Neural progenitor cell (in vitro differentiated cells): ENCODE results near the gene BMERB1. TPM values are rescaled to one million over a fixed set of nuclear protein-coding genes. Genes with fewer than 3 reads are reported as not detected.

Experiments
- DNase-seq: peaks from one replicate; pipeline ENCODE4 v3.0.0-alpha.2; 2016; ENCODE audit warnings: low spot score
- H2AFZ ChIP-seq: fragments of 200-600 bp; sonication (generic); replicated peaks from 2 replicates; pipeline ENCODE4 v1.6.1; 2016; ENCODE audit warnings: antibody characterized with exemption
- H3F3A ChIP-seq: fragments of 200-600 bp; sonication (generic); 2 replicates; pipeline ENCODE4 v1.6.1; 2016; ENCODE audit warnings: antibody characterized with exemption, low read depth
- H3K27ac ChIP-seq: fragments of 200-600 bp; sonication (generic); 2 replicates; pipeline ENCODE4 v1.5.1; 2016; ENCODE audit warnings: mild to moderate bottlenecking
- H3K27me3 ChIP-seq: fragments of 200-600 bp; sonication (generic); 2 replicates; pipeline ENCODE4 v1.6.1; 2016; ENCODE audit warnings: mild to moderate bottlenecking, moderate library complexity
- H3K36me3 ChIP-seq: fragments of 200-600 bp; sonication (generic); 2 replicates; pipeline ENCODE4 v1.5.1; 2016
- H3K4me1 ChIP-seq: fragments of 200-600 bp; sonication (generic); 2 replicates; pipeline ENCODE4 v1.6.1; 2016; ENCODE audit warnings: mixed run types
- H3K4me2 ChIP-seq: fragments of 200-600 bp; sonication (generic); 2 replicates; pipeline ENCODE4 v1.6.1; 2016
- H3K4me3 ChIP-seq: fragments of 200-600 bp; sonication (generic); 2 replicates; pipeline ENCODE4 v1.5.1; 2016
- H3K79me2 ChIP-seq: fragments of 200-600 bp; sonication (generic); 2 replicates; pipeline ENCODE4 v1.6.1; 2016; ENCODE audit warnings: low read depth
- H3K9ac ChIP-seq: fragments of 200-600 bp; sonication (generic); 2 replicates; pipeline ENCODE4 v1.6.1; 2016
- H3K9me3 ChIP-seq: fragments of 200-600 bp; sonication (generic); 2 replicates; pipeline ENCODE4 v1.5.1; 2016; ENCODE audit warnings: low read depth
- H4K20me1 ChIP-seq: fragments of 200-600 bp; sonication (generic); 2 replicates; pipeline ENCODE4 v1.6.1; 2016; ENCODE audit warnings: low read depth
- H3K27ac Mint-ChIP-seq: 3 replicates; pipeline ENCODE4 v1.8.0; 2021; ENCODE audit warnings: mixed read lengths
- H3K27me3 Mint-ChIP-seq: 2 replicates; pipeline ENCODE4 v1.8.0; 2022; ENCODE audit warnings: low read depth, mild to moderate bottlenecking, inconsistent platforms, moderate library complexity, mixed read lengths; ENCODE audit not compliant: insufficient read depth
- H3K36me3 Mint-ChIP-seq: 3 replicates; pipeline ENCODE4 v1.8.0; 2021; ENCODE audit warnings: mixed read lengths
- H3K4me1 Mint-ChIP-seq: 3 replicates; pipeline ENCODE4 v1.8.0; 2021; ENCODE audit warnings: mixed read lengths
- H3K4me3 Mint-ChIP-seq: 3 replicates; pipeline ENCODE4 v1.8.0; 2021; ENCODE audit warnings: mild to moderate bottlenecking, moderate library complexity, mixed read lengths
- H3K9me3 Mint-ChIP-seq: 3 replicates; pipeline ENCODE4 v1.8.0; 2020; ENCODE audit warnings: mixed read lengths
- EZH2 ChIP-seq: fragments of 200-600 bp; sonication (generic); IDR thresholded peaks from 2 replicates; pipeline ENCODE4 v1.6.1; 2017; ENCODE audit warnings: antibody characterized with exemption, mild to moderate bottlenecking, moderate library complexity
- EZH2phosphoT487 ChIP-seq: fragments of 200-600 bp; sonication (generic); IDR thresholded peaks from 2 replicates; pipeline ENCODE4 v1.6.1; 2017; ENCODE audit warnings: antibody characterized with exemption
- total RNA-seq: library from RNA; depleted of rRNA; stranded (reverse); fragments of >200 nt; gene quantifications from 2 replicates; pipeline ENCODE4 v1.2.3, GENCODE V29; 2015; ENCODE audit warnings: low replicate concordance
- TF ChIP-seq, protein P1 (sequence below): fragments of 200-600 bp; sonication (generic); IDR thresholded peaks from 2 replicates; pipeline ENCODE4 v1.5.1; 2017; ENCODE audit warnings: antibody characterized with exemption, mild to moderate bottlenecking

The BMERB1 gene
- total RNA-seq, 1 donor from 2014 or later: 39.0 TPM

DNA sequence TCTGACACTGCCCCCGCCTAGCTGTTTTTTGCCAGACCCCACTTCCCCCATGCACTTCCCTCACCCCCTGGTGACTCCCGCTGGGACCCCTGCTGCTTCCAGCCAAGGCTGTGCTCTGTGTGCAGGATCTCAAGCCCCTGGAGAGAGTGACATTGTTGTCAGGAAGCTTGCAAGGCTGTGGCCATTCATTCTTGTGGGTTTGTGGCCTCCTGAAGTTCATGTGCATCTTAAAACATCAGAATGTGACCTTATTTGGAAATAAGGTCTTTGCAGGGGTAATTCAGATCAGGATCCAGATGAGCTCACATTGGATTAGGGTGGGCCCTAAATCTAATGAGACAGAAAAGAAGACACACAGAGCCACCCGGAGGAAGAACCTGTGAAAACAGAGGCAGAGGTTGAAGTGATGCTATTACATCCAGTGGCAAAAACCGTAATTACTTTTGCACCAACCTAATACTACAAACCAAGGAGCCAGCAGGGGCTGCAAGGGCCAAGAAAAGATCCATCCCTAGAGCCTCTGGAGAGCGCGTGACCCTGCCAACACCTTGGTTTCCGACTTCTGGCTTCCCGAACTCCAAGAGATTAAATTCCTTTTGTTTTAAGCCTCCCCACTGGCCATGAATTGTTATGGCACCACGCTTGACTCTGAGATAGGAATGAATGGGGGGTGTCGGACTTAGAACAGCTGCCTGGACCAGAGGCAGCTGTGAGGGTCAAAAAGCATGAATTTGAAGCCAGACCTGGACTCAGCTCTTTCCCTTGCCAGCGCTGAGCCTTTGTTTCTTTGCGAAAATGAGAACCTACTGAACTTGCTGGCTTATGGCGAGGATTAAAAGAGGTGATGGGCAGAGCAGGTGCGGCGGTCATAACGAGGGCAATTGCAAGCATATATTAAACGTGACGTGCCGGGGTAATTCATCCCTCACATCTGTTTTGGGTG, 75.5 kb downstream of the BMERB1 start:
- Histone ChIP-seq H2AFZ (no peak overlapping the region), H3K9ac (no peak overlapping the region), H3K36me3 (no peaks in the 10 kb centered on the region), H3F3A (peaks cover 12% of the 10 kb centered on the region), H3K4me3 (no peak overlapping the region), H3K4me1 (peaks cover 9% of the 10 kb centered on the region), H3K4me2 (peak overlapping the region; percentile 22), H3K79me2 (no peaks in the 10 kb centered on the region), H4K20me1 (peaks cover 20% of the 10 kb centered on the region), H3K9me3 (no peaks in the 10 kb centered on the region), H3K27me3 (no peaks in the 10 kb centered on the region), H3K27ac (no peak overlapping the region)
- peak; percentile 52 for DNase-seq
- Mint-ChIP-seq H3K4me1 (peaks cover 13% of the 10 kb centered on the region), H3K9me3 (no peaks in the 10 kb centered on the region), H3K27ac (peak overlapping the region; percentile 96), H3K4me3 (no peak overlapping the region), H3K36me3 (no peaks in the 10 kb centered on the region), H3K27me3 (no peaks in the 10 kb centered on the region)
- no peak for TF ChIP-seq EZH2phosphoT487
- TF ChIP-seq, protein P1, sequence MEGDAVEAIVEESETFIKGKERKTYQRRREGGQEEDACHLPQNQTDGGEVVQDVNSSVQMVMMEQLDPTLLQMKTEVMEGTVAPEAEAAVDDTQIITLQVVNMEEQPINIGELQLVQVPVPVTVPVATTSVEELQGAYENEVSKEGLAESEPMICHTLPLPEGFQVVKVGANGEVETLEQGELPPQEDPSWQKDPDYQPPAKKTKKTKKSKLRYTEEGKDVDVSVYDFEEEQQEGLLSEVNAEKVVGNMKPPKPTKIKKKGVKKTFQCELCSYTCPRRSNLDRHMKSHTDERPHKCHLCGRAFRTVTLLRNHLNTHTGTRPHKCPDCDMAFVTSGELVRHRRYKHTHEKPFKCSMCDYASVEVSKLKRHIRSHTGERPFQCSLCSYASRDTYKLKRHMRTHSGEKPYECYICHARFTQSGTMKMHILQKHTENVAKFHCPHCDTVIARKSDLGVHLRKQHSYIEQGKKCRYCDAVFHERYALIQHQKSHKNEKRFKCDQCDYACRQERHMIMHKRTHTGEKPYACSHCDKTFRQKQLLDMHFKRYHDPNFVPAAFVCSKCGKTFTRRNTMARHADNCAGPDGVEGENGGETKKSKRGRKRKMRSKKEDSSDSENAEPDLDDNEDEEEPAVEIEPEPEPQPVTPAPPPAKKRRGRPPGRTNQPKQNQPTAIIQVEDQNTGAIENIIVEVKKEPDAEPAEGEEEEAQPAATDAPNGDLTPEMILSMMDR: no peak
- TF ChIP-seq EZH2: no peak

DNA sequence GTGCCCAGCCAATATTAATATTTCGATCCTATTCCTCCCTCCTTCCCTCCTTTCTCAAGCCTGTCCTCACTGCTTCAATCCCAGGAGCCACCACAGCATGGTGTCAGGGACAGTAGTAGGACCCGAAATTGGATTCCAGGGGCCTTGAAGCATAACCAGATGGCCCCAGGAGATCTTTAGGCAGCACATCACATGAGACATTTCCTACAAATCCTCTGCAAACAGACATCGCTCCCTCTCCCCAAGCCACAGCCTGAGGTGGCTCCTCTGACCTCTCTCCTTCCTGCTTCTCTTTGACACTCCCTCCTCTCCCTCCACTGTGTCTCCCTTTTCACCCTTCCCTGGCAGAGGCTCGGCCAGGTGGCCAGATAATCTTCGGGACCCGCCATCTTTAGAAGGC, 76.6 kb downstream of the BMERB1 start:
- Histone ChIP-seq H3K27me3 (no peaks in the 10 kb centered on the region), H3K27ac (no peak overlapping the region), H3K9me3 (no peaks in the 10 kb centered on the region), H3K36me3 (no peaks in the 10 kb centered on the region), H3F3A (peaks cover 12% of the 10 kb centered on the region), H2AFZ (no peak overlapping the region), H3K4me2 (no peak overlapping the region), H3K4me3 (no peak overlapping the region), H3K79me2 (no peaks in the 10 kb centered on the region), H3K4me1 (peaks cover 9% of the 10 kb centered on the region), H3K9ac (no peak overlapping the region), H4K20me1 (peaks cover 20% of the 10 kb centered on the region)
- Mint-ChIP-seq H3K27me3 (no peaks in the 10 kb centered on the region), H3K4me1 (peaks cover 13% of the 10 kb centered on the region), H3K36me3 (peaks cover 2% of the 10 kb centered on the region), H3K9me3 (no peaks in the 10 kb centered on the region), H3K27ac (no peak overlapping the region), H3K4me3 (no peak overlapping the region)
- TF ChIP-seq EZH2 (no peak), EZH2phosphoT487 (no peak)
- TF ChIP-seq, protein P1: no peak
- no peak for DNase-seq

DNA sequence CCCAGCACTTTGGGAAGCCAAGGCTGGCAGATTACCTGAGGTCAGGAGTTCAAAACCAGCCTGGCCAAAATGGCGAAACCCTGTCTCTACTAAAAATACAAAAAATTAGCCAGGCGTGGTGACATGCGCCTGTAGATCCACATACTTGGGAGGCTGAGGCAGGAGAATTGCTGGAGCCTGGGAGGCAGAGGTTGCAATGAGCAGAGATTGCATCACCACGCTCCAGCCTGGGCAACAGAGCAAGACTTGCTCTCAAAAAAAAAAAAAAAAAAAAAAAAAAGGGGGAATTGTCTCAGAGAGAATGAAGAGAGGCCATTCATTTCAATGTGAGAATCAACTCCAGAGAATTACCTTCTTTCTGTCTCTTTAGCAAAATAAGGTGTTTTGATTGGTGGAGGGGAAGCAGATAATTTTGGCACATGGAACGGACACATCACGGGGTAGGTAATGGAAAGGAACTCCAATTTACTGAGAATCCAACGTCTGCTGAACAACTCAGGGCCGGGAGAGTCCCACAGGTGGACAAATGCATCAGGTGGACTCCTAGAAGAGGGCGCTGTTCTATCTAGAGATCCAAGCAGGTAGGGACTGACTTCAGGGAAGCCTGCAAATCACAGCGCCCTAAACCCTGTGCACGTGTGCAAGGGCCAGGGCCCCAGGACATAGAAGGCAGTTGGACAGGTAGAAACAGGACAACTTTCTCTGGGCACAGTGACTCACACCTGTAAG, 77.5 kb downstream of the BMERB1 start:
- Mint-ChIP-seq H3K36me3 (peaks cover 2% of the 10 kb centered on the region), H3K9me3 (no peaks in the 10 kb centered on the region), H3K4me3 (no peak overlapping the region), H3K27me3 (no peaks in the 10 kb centered on the region), H3K27ac (no peak overlapping the region), H3K4me1 (peaks cover 13% of the 10 kb centered on the region)
- no peak overlapping the region for H3K4me3 ChIP-seq
- H3K9me3 ChIP-seq: no peaks in the 10 kb centered on the region
- H4K20me1 ChIP-seq: peaks cover 20% of the 10 kb centered on the region
- H3K4me1 ChIP-seq: peaks cover 9% of the 10 kb centered on the region
- DNase-seq: no peak
- no peaks in the 10 kb centered on the region for H3K79me2 ChIP-seq
- no peak overlapping the region for H2AFZ ChIP-seq
- no peak overlapping the region for H3K27ac ChIP-seq
- no peaks in the 10 kb centered on the region for H3K27me3 ChIP-seq
- no peaks in the 10 kb centered on the region for H3K36me3 ChIP-seq
- no peak overlapping the region for H3K9ac ChIP-seq
- TF ChIP-seq EZH2: no peak
- H3K4me2 ChIP-seq: no peak overlapping the region
- peaks cover 12% of the 10 kb centered on the region for H3F3A ChIP-seq
